Choroid plexus epithelial cell (primary cell): ENCODE measurements around the gene NSF.
"Not testable (repeated sequence)": the region's sequence is repeated elsewhere in the genome, so short reads cannot be mapped to it uniquely, and the experiment has no call there.

ENCODE experiments used
- DNase-seq: peaks from one replicate; pipeline ENCODE4 v3.0.0-alpha.2; 2010; ENCODE audit warnings: low read depth
- H3K4me3 ChIP-seq: 2 replicates; pipeline ENCODE4 v1.5.1; 2011; ENCODE audit warnings: low read depth, mild to moderate bottlenecking, control low read depth, low read length, moderate library complexity

Gene NSF

GRCh38 chr17:46624726-46625125 lies 34.3 kb downstream of the NSF start:
- not testable (repeated sequence) for H3K4me3 ChIP-seq, DNase-seq

- H3K4me3 ChIP-seq, DNase-seq: not testable (repeated sequence)
Observed at GRCh38 chr17:46627452-46627851, 37.0 kb downstream of the NSF start.

GRCh38 chr17:46628753-46629436 lies 38.4 kb downstream of the NSF start:
- DNase-seq, result not testable (repeated sequence)

GRCh38 chr17:46632146-46632545 lies 41.7 kb downstream of the NSF start:
- not testable (repeated sequence) for H3K4me3 ChIP-seq, DNase-seq

More at GRCh38 chr17:46628753-46629436, 38.4 kb downstream of the NSF start:
- not testable (repeated sequence) for H3K4me3 ChIP-seq

GRCh38 chr17:46634844-46635243 lies 44.4 kb downstream of the NSF start:
- DNase-seq, H3K4me3 ChIP-seq: not testable (repeated sequence)

- not testable (repeated sequence) for H3K4me3 ChIP-seq, DNase-seq
Observed at GRCh38 chr17:46641861-46642656, 51.6 kb downstream of the NSF start.

GRCh38 chr17:46647251-46647650 lies 56.8 kb downstream of the NSF start:
- not testable (repeated sequence) for H3K4me3 ChIP-seq, DNase-seq

GRCh38 chr17:46647688-46648278 lies 57.3 kb downstream of the NSF start:
- DNase-seq, result not testable (repeated sequence)

GRCh38 chr17:46649246-46649645 lies 58.8 kb downstream of the NSF start:
- not testable (repeated sequence) for H3K4me3 ChIP-seq

More at GRCh38 chr17:46647688-46648278, 57.3 kb downstream of the NSF start:
- not testable (repeated sequence) for H3K4me3 ChIP-seq

GRCh38 chr17:46652024-46652643 lies 61.7 kb downstream of the NSF start:
- not testable (repeated sequence) for H3K4me3 ChIP-seq, DNase-seq

More at GRCh38 chr17:46649246-46649645, 58.8 kb downstream of the NSF start:
- DNase-seq, result not testable (repeated sequence)

GRCh38 chr17:46658235-46658634 lies 67.8 kb downstream of the NSF start:
- not testable (repeated sequence) for H3K4me3 ChIP-seq

GRCh38 chr17:46659702-46660101 lies 69.2 kb downstream of the NSF start:
- not testable (repeated sequence) for H3K4me3 ChIP-seq, DNase-seq

More at GRCh38 chr17:46658235-46658634, 67.8 kb downstream of the NSF start:
- not testable (repeated sequence) for DNase-seq

GRCh38 chr17:46663123-46663522 lies 72.7 kb downstream of the NSF start:
- not testable (repeated sequence) for DNase-seq, H3K4me3 ChIP-seq

GRCh38 chr17:46663552-46663951 lies 73.1 kb downstream of the NSF start:
- DNase-seq, H3K4me3 ChIP-seq: not testable (repeated sequence)

- H3K4me3 ChIP-seq, DNase-seq: not testable (repeated sequence)
Observed at GRCh38 chr17:46665969-46666368, 75.5 kb downstream of the NSF start.

- DNase-seq, H3K4me3 ChIP-seq: not testable (repeated sequence)
Observed at GRCh38 chr17:46670789-46671188, 80.3 kb downstream of the NSF start.

GRCh38 chr17:46672777-46673176 lies 82.3 kb downstream of the NSF start:
- not testable (repeated sequence) for H3K4me3 ChIP-seq, DNase-seq

- H3K4me3 ChIP-seq, DNase-seq: not testable (repeated sequence)
Observed at GRCh38 chr17:46677819-46678218, 87.3 kb downstream of the NSF start.

- not testable (repeated sequence) for H3K4me3 ChIP-seq, DNase-seq
Observed at GRCh38 chr17:46683653-46684052, 93.2 kb downstream of the NSF start.
